Gastroesophageal sphincter (tissue), 2 donors: ENCODE measurements around the gene MYRF.

Source experiments
- POLR2A ChIP-seq, 2 donors: fragments of 450-650 bp; IDR thresholded peaks; one replicate each; pipeline ENCODE4 v1.6.1; 2017; ENCODE audit warnings: antibody characterized with exemption in 2 of 2, mild to moderate bottlenecking in 2 of 2, moderate library complexity in 1 of 2
- POLR2AphosphoS5 ChIP-seq: sonication (generic); formaldehyde crosslinking; IDR thresholded peaks from one replicate; pipeline ENCODE4 v1.6.1; 2017; ENCODE audit warnings: antibody characterized with exemption

GRCh38 chr11:61834278-61835048, 82.0 kb downstream of the MYRF start:
- no peak for TF ChIP-seq POLR2A (IDR thresholded peaks at IDR 0.05)
- no peak for TF ChIP-seq POLR2AphosphoS5
